Measurements from ENCODE around the gene HBA1. TPM values are rescaled to one million over a fixed set of nuclear protein-coding genes. Genes with fewer than 3 reads are reported as not detected.
"Not testable (repeated sequence)": the region's sequence is repeated elsewhere in the genome, so short reads cannot be mapped to it uniquely, and the experiment has no call there.

HBA1 gene
- total and polyA plus RNA-seq, 12 donors, result 2.1 to 1,150 (median 186) TPM

DNA sequence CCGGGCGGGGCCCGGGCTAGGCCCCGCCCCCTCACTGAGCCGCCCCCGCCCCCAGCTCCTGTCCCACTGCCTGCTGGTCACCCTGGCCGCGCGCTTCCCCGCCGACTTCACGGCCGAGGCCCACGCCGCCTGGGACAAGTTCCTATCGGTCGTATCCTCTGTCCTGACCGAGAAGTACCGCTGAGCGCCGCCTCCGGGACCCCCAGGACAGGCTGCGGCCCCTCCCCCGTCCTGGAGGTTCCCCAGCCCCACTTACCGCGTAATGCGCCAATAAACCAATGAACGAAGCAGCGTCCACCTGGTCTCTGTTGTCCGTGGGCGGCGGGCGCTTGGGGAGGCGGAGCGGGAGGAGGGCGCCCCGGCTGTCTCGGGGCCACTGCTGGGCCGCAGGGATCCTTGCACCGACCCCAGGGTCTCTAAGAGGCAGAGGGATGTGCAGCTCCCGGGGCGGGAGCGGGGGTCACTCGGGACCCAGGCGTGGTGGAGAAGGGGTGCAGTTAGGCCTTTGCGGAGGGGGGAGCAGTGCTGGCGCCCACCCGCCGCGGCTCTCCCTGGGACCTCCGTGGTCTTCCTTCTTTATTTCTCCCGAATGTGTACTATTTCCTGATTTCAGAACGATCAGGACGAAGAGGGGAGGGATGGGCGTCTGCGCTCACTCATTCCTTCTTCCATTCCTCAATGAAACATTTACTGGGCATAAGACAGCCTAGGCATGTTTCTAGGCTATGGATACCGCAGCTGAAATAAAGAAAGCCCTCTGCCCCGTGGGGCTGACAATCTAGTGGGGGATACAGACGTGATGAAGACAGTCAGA is 22.1 kb upstream of the HBA1 start:
- DNase-seq, result no peak
- H3K4me3 ChIP-seq, result peak overlapping the region; percentile 10 to 54 (median 49)
- TF ChIP-seq CTCF (IDR thresholded peaks at IDR 0.05), result no peak
- peaks cover 0 to 57% (median 45%) of the 10 kb centered on the region in 7 donors for H3K27me3 ChIP-seq
- intact Hi-C loops (cut with DNase I), result no loop called here
- H3K9me3 ChIP-seq, result no peaks in the 10 kb centered on the region
- 2% methylated on average over 44 to 53 of the region's 59 CpGs for WGBS, 2 donors
- H3K4me1 ChIP-seq, result peaks cover 0 to 11% (median 9%) of the 10 kb centered on the region in 9 donors
- no peaks in the 10 kb centered on the region for H3K36me3 ChIP-seq
- no peak overlapping the region for H3K27ac ChIP-seq
- peak in 7 of 8 donors; percentile 46 to 67 (median 55) for ATAC-seq

- TF ChIP-seq CTCF (IDR thresholded peaks at IDR 0.05), result no peak
- ATAC-seq (no peak), DNase-seq (no peak)
- Histone ChIP-seq H3K27me3 (peaks cover 0 to 59% (median 47%) of the 10 kb centered on the region in 7 donors), H3K9me3 (no peaks in the 10 kb centered on the region), H3K36me3 (no peaks in the 10 kb centered on the region), H3K4me3 (peak overlapping the region in 5 of 10 donors; percentile 46 to 54 (median 50)), H3K27ac (no peak overlapping the region), H3K4me1 (peaks cover 0 to 11% (median 9%) of the 10 kb centered on the region in 9 donors)
- WGBS, 2 donors, result 66% methylated on average over 7 of the region's 7 CpGs
- intact Hi-C loops (cut with DNase I), result no loop called here
These were observed 21.5 kb upstream of the HBA1 start for GRCh38 chr16:155031-155398.

GRCh38 chr16:159136-159849 is 17.2 kb upstream of the HBA1 start:
- ATAC-seq (no peak), DNase-seq (no peak)
- Histone ChIP-seq H3K36me3 (no peaks in the 10 kb centered on the region), H3K9me3 (no peaks in the 10 kb centered on the region), H3K4me1 (peaks cover 0 to 9% (median 8%) of the 10 kb centered on the region in 9 donors), H3K27me3 (peaks cover 0 to 66% (median 53%) of the 10 kb centered on the region in 7 donors), H3K27ac (no peak overlapping the region), H3K4me3 (no peak overlapping the region)
- intact Hi-C loops (cut with DNase I), result no loop called here
- no peak for TF ChIP-seq CTCF (IDR thresholded peaks at IDR 0.05)
- WGBS, 2 donors, result 44 to 45% methylated on average over 6 of the region's 6 CpGs

- H3K4me3 ChIP-seq; H3K4me1 ChIP-seq; H3K36me3 ChIP-seq; ATAC-seq; intact Hi-C loops (cut with DNase I); H3K27ac ChIP-seq; H3K9me3 ChIP-seq; DNase-seq: not testable (repeated sequence)
- peaks cover 0 to 60% (median 47%) of the 10 kb centered on the region in 7 donors for H3K27me3 ChIP-seq
- WGBS, 2 donors, result 66 to 75% methylated on average over 8 to 20 of the region's 20 CpGs
These were observed 16.2 kb upstream of the HBA1 start for GRCh38 chr16:160242-160641.
